GM12864 (cell line): ENCODE data around the gene SHROOM2.

Experiments
- DNase-seq: peaks from one replicate; pipeline ENCODE4 v3.0.0-alpha.2; 2011; ENCODE audit warnings: low read depth
- H3K4me3 ChIP-seq: 2 replicates; pipeline ENCODE4 v1.5.1; 2011; ENCODE audit warnings: mild to moderate bottlenecking, low read depth, low read length, control low read depth
- CTCF ChIP-seq: IDR thresholded peaks from 2 replicates; pipeline ENCODE4 v1.5.1; 2011; ENCODE audit warnings: low read depth, mild to moderate bottlenecking, moderate library complexity, low read length, control low read depth, inconsistent platforms; ENCODE audit errors: missing control alignments

Gene SHROOM2

GRCh38 chrX:9874483-9874882 lies 88.3 kb downstream of the SHROOM2 start:
- H3K4me3 ChIP-seq: no peak overlapping the region
- TF ChIP-seq CTCF: no peak
- no peak for DNase-seq

GRCh38 chrX:9875801-9876200 lies 89.6 kb downstream of the SHROOM2 start:
- no peak for DNase-seq
- no peak overlapping the region for H3K4me3 ChIP-seq
- TF ChIP-seq CTCF: no peak

GRCh38 chrX:9876201-9876600 lies 90.0 kb downstream of the SHROOM2 start:
- TF ChIP-seq CTCF: no peak
- H3K4me3 ChIP-seq: no peak overlapping the region
- DNase-seq: no peak

- TF ChIP-seq CTCF: no peak
- no peak for DNase-seq
- no peak overlapping the region for H3K4me3 ChIP-seq
These were observed 92.1 kb downstream of the SHROOM2 start for GRCh38 chrX:9878146-9878820.

- no peak for DNase-seq
- no peak for TF ChIP-seq CTCF
- H3K4me3 ChIP-seq: no peak overlapping the region
These were observed 94.0 kb downstream of the SHROOM2 start for GRCh38 chrX:9880237-9880636.

- DNase-seq: no peak
- TF ChIP-seq CTCF: no peak
- no peak overlapping the region for H3K4me3 ChIP-seq
These were observed 94.6 kb downstream of the SHROOM2 start for GRCh38 chrX:9880870-9881269.
